ENCODE data around the gene ADAMTS6. TPM values are rescaled to one million over a fixed set of nuclear protein-coding genes. Genes with fewer than 3 reads are reported as not detected.

The ADAMTS6 gene
- total RNA-seq, 2 experiments from 2014 or later = 1.1 to 1.9 TPM

DNA sequence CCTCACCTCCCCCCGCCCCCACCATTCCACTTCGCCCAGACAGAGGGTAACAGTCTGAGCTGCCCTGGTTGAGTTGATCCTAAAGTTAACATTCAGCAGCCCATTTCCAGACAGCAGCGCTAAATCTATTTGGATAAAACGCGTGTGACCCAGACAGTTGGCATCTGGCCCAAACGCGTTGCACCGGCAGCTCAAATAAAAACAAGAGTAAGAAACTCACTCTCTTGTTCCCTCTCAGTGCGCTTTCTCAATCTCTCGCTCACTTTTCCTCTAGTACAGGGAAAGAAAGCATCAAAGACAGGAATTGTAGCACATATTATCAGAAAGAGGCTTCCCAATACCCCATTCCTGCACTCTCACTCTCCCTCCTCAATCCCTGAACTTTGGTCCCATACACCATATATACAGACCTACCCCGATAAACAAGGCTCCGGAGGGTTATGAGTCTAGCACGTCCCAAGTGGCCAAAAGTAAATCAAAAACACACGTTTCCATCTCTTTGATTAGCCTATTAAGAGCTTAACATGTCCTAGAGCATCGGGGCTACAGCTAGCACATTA lies 1.3 kb downstream of the ADAMTS6 start:
- CTCF ChIA-PET = interaction anchor here (0.7 to 5.2 kb wide), 6 partner anchors 378 to 845 kb away, joined by 3 to 45 read pairs (median 12); no protein-coding TSS in a partner anchor
- TF ChIP-seq, protein P1, sequence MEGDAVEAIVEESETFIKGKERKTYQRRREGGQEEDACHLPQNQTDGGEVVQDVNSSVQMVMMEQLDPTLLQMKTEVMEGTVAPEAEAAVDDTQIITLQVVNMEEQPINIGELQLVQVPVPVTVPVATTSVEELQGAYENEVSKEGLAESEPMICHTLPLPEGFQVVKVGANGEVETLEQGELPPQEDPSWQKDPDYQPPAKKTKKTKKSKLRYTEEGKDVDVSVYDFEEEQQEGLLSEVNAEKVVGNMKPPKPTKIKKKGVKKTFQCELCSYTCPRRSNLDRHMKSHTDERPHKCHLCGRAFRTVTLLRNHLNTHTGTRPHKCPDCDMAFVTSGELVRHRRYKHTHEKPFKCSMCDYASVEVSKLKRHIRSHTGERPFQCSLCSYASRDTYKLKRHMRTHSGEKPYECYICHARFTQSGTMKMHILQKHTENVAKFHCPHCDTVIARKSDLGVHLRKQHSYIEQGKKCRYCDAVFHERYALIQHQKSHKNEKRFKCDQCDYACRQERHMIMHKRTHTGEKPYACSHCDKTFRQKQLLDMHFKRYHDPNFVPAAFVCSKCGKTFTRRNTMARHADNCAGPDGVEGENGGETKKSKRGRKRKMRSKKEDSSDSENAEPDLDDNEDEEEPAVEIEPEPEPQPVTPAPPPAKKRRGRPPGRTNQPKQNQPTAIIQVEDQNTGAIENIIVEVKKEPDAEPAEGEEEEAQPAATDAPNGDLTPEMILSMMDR (IDR thresholded peaks at IDR 0.05) = no peak
- Mint-ChIP-seq H3K27ac (no peak overlapping the region), H3K4me3 (no peak overlapping the region), H3K4me1 (ENCODE audit: low read depth) (peaks cover 10% of the 10 kb centered on the region), H3K36me3 (ENCODE audit: low read depth) (no peaks in the 10 kb centered on the region), H3K9me3 (no peaks in the 10 kb centered on the region), H3K27me3 (no peaks in the 10 kb centered on the region)
- DNase-seq (peak; percentile 62), ATAC-seq (peak; percentile 32)
- intact Hi-C loops (cut with micrococcal nuclease) = loop anchor here (5.0 to 10.0 kb wide), 3 partner anchors 378 to 846 kb away; no protein-coding TSS in a partner anchor
- POLR2A ChIA-PET = interaction anchor here (0.6 to 1.6 kb wide), 2 partner anchors 82 to 377 kb away, joined by 3 to 7 read pairs; partner anchors contain the start of genes CENPK and PPWD1

DNA sequence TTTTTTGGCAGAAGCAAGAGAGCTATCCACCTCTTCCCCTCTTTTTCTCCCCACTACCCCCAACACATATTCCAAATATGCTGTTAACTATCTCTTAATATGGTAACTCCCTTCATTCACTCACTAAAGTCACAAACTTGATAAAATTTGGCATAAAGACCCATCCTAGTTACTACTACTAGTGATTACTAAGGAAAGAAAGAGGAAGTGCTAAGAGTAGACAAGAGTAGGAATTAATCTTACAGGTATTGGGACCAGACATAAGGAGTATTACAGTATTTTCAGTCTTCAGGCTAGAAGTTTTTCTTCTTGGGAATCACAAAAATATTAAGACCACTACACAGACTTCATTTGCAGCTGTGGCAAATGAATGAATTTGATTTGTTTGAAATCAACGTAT lies 2.2 kb downstream of the ADAMTS6 start:
- TF ChIP-seq, protein P1 (IDR thresholded peaks at IDR 0.05) = no peak
- CTCF ChIA-PET = interaction anchor here (5.2 kb wide), 1 partner anchor 377 kb away, joined by 39 read pairs; no protein-coding TSS in a partner anchor
- Mint-ChIP-seq H3K27ac (no peak overlapping the region), H3K27me3 (no peaks in the 10 kb centered on the region), H3K36me3 (ENCODE audit: low read depth) (no peaks in the 10 kb centered on the region), H3K4me1 (ENCODE audit: low read depth) (peaks cover 10% of the 10 kb centered on the region), H3K9me3 (no peaks in the 10 kb centered on the region), H3K4me3 (no peak overlapping the region)
- ATAC-seq (no peak), DNase-seq (no peak)
- intact Hi-C loops (cut with micrococcal nuclease) = no loop called here
- POLR2A ChIA-PET = no interaction called here

DNA sequence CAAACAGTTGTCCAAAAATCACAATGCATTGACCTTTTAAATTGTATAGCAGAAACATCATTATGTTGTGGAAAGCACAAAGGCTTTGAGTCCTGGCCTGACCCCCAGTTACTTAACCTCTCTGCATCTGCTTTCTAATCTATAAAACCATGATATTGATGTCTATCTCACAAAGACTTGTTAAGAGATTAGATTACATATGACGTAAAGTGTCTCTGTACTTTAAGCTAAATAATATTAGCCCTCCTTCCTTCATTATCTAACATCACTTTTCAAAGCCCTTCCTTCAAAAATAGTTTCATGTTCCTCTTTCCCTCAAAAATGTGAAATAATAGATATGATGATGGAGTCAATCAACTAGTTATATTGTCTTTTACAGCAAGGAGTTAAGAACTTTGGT lies 3.4 kb downstream of the ADAMTS6 start:
- Mint-ChIP-seq H3K4me1 (ENCODE audit: low read depth) (peaks cover 9% of the 10 kb centered on the region), H3K36me3 (ENCODE audit: low read depth) (no peaks in the 10 kb centered on the region), H3K4me3 (no peak overlapping the region), H3K27me3 (no peaks in the 10 kb centered on the region), H3K27ac (no peak overlapping the region), H3K9me3 (no peaks in the 10 kb centered on the region)
- ATAC-seq (no peak), DNase-seq (no peak)
- TF ChIP-seq, protein P1 (IDR thresholded peaks at IDR 0.05) = no peak
- intact Hi-C loops (cut with micrococcal nuclease) = no loop called here
- ChIA-PET CTCF (no interaction called here), POLR2A (no interaction called here)

DNA sequence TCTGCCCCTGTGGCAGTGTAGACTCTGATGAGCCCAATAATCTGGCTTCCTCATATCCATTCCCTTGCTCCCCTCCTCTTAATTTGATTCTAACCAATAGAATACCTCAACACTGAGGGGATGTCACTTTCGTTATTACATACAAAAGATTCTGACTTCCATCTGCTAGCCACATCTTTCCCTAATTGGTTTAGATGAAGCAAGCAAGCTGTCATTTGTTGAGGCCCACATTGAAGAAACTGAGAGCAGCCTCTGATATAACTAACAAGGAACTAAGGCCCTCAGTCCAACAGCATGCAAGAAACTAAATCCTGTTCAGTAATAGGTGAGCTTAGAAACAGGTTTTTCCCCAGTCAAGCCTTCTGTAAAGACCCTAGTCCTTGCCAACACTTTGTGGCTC lies 5.8 kb downstream of the ADAMTS6 start:
- Mint-ChIP-seq H3K27ac (no peak overlapping the region), H3K4me1 (ENCODE audit: low read depth) (peaks cover 3% of the 10 kb centered on the region), H3K9me3 (no peaks in the 10 kb centered on the region), H3K4me3 (no peak overlapping the region), H3K36me3 (ENCODE audit: low read depth) (no peaks in the 10 kb centered on the region), H3K27me3 (no peaks in the 10 kb centered on the region)
- TF ChIP-seq, protein P1 (IDR thresholded peaks at IDR 0.05) = no peak
- intact Hi-C loops (cut with micrococcal nuclease) = no loop called here
- ATAC-seq = peak; percentile 22
- POLR2A ChIA-PET = no interaction called here
- DNase-seq = no peak
- CTCF ChIA-PET = interaction anchor here (1.1 kb wide), 1 partner anchor 372 kb away, joined by 3 read pairs; no protein-coding TSS in a partner anchor

DNA sequence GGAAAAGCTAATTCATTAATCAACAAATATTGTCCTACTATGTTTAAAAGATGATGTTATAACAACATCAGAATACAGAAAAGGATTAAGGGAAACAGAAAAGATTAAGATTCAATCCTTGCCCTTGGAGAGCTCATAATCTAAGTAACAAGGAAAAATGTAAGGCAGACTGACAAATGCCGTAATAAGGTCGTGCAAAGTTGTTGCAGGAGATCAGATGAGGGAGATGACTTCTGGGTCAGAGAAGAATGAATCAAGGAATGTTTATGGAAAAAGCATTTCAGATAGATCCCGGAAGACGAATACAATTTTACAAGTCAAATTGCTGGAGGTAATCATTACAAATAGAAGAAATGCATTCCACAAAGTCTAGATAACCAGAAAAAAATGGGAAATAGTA lies 6.4 kb downstream of the ADAMTS6 start:
- Mint-ChIP-seq H3K4me1 (ENCODE audit: low read depth) (peaks cover 3% of the 10 kb centered on the region), H3K4me3 (no peak overlapping the region), H3K36me3 (ENCODE audit: low read depth) (no peaks in the 10 kb centered on the region), H3K27me3 (no peaks in the 10 kb centered on the region), H3K9me3 (no peaks in the 10 kb centered on the region), H3K27ac (no peak overlapping the region)
- TF ChIP-seq, protein P1 (IDR thresholded peaks at IDR 0.05) = no peak
- intact Hi-C loops (cut with micrococcal nuclease) = no loop called here
- ATAC-seq = no peak
- CTCF ChIA-PET = interaction anchor here (1.1 to 1.4 kb wide), 2 partner anchors 8 to 372 kb away, joined by 3 to 8 read pairs; no protein-coding TSS in a partner anchor
- POLR2A ChIA-PET = no interaction called here
- DNase-seq = no peak
